ENCODE data around the gene ITGAL.

GRCh38 chr16:30561089-30561816, 88.7 kb downstream of the ITGAL start:
- no peak for TF ChIP-seq CTCF (conservative IDR thresholded peaks at IDR 0.05)
- no peak for TF ChIP-seq ZFX (IDR thresholded peaks at IDR 0.05)
